Activated CD8-positive, alpha-beta memory T cell treated with anti-CD3 and anti-CD28 coated beads for 36 hours (primary cell): ENCODE results near the gene PSMD12. TPM values are rescaled to one million over a fixed set of nuclear protein-coding genes. Genes with fewer than 3 reads are reported as not detected.
"Not testable (repeated sequence)": the region's sequence is repeated elsewhere in the genome, so short reads cannot be mapped to it uniquely, and the experiment has no call there.

Experiments used
- CTCF ChIA-PET: fragments of 350-600 bp; sonication (Branson Sonifier 250); formaldehyde crosslinking; loops from one replicate; lab custom pipeline; 2021; ENCODE audit warnings: antibody characterized with exemption; lab: Charles Lee
- POLR2A ChIA-PET: fragments of 350-600 bp; sonication (Branson Sonifier 250); formaldehyde crosslinking; loops from one replicate; lab custom pipeline; 2021; ENCODE audit warnings: antibody characterized with exemption; lab: Charles Lee
- total RNA-seq, 2 experiments: library from RNA; stranded (reverse); gene quantifications; one replicate each; pipeline ENCODE4 v1.2.3, GENCODE V29; 2021

PSMD12 gene
- total RNA-seq, 2 experiments from 2014 or later, result 105 to 106 TPM

DNA sequence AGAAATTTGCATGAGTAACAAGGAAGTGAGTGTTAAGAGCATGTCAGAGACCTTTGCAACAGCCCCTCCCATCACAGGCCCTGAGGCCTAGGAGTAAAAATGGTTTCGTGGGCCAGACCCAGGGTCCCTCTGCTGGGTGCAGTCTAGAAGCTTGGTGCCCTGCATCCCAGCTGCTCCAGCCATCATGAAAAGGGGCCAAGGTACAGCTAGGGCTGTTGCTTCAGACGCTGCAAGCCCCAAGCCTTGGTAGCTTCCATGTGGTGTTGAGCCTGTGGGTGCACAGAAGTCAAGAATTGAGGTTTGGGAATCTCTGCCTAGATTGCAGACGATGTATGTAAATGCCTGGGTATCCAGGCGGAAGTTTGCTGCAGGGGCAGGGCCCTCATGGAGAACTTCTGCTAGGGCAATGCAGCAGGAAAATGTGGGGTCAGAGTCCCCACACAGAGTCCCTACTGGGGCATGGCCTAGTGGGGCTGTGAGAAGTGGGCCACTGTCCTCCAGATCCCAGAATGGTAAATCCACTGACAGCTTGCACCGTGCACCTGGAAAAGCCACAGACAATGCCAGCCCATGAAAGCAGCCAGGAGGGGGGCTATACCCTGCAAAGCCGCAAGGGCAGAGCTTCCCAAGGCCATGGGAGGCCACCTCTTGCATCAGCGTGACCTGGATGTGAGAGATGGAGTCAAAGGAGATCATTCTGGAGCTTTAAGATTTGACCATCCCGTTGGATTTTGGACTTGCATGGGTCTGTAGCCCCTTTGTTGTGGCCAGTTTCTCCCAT lies 34.8 kb downstream of the PSMD12 start:
- CTCF ChIA-PET, result interaction anchor here (0.6 kb wide), 1 partner anchor 41 kb away, joined by 3 read pairs; no protein-coding TSS in a partner anchor
- POLR2A ChIA-PET, result not testable (repeated sequence)

DNA sequence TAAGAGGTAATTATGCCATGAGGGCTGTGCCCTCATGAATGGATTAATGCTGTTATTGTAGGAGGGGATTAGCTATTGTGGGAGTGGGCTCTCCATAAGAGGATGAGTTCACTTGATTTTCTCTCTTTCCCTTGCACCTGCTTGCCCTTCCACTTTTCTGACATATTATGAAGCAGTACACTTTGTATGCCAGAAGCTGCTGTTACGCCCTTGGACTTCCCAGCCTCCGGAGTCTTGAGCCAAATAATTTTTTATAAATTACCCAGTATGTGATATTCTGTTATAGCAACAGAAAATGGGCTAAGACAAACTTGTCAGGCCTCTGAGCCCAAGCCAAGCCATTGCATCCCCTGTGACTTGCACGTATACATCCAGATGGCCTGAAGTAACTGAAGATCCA lies 38.4 kb downstream of the PSMD12 start:
- ChIA-PET POLR2A (no interaction called here), CTCF (no interaction called here)

DNA sequence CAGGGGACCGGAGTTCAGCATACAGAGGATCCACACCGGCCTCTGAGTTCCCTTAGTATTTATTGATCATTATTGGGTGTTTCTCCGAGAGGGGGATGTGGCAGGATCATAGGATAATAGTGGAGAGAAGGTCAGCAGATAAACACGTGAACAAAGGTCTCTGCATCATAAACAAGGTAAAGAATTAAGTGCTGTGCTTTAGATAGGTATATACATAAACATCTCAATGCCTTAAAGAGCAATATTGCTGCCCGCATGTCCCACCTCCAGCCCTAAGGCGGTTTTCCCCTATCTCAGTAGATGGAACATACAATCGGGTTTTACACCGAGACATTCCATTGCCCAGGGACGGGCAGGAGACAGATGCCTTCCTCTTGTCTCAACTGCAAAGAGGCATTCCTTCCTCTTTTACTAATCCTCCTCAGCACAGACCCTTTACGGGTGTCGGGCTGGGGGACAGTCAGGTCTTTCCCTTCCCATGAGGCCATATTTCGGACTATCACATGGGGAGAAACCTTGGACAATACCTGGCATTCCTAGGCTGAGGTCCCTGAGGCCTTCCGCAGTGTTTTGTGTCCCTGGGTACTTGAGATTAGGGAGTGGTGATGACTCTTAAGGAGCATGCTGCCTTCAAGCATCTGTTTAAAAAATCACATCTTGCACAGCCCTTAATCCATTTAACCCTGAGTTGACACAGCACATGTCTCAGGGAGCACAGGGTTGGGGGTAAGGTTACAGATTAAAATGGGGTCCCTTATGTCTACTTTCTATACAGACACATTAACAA lies 39.2 kb downstream of the PSMD12 start:
- CTCF ChIA-PET, result not testable (repeated sequence)

DNA sequence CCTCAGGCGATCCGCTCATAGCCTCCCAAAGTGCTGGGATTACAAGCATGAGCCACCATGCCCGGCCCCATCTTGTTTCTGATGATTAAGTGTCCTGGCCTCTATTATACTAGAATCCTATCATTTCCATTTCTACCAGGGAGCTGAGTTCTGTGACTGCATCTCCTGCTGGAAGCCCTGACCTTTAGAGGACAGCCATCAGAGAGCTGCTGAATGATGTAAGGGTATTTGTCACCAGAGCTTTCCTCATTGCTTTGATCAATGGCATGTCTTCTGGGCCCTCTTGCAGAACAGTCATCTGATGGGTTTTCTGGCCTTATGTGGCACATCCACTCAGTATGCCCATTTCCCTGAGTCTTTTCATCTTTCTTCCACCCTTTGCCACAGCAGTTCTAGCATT lies 39.9 kb downstream of the PSMD12 start:
- POLR2A ChIA-PET, result no interaction called here
- CTCF ChIA-PET, result no interaction called here

More for the DNA sequence above, 39.2 kb downstream of the PSMD12 start:
- POLR2A ChIA-PET, result not testable (repeated sequence)

DNA sequence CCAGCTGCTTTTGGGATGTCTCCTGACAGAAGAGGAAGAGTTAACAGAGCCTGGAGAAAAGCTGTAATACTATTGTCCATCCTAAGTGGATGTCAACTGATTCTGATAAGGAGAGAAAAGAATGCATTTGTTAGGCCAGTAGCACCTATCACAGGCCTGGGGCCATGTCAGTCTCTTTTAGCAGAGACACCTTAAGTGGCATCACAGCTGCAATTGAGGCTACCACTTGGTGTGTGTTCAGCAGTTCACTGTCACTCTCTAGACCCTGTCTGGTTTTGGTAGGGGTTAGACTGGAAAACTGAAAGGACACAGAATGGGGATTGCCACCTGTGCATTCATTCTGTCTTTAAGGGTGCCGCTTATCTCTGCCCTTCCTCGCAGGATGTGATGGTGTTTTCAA lies 42.0 kb downstream of the PSMD12 start:
- ChIA-PET POLR2A (no interaction called here), CTCF (interaction anchor here (0.7 kb wide), 1 partner anchor 1048 kb away, joined by 7 read pairs; no protein-coding TSS in a partner anchor)

DNA sequence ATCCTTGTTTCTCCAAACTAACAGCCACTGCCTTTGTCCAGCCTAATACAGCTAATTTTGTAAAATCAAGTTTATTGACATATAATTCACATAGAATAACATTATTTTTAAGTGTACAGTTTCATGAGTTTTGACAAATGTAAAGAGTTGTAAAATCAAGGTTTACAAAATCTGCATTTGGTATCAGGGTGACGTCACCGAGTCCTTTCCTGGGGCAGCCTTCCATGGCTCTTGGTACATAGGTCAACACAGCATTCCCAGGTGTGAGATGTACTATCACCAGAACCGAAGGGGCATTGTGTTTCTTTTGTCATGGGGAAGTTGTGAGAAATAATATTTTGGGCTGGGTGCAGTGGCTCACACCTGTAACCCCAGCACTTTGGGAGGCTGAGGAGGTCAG lies 42.9 kb downstream of the PSMD12 start:
- CTCF ChIA-PET, result no interaction called here
- POLR2A ChIA-PET, result no interaction called here

DNA sequence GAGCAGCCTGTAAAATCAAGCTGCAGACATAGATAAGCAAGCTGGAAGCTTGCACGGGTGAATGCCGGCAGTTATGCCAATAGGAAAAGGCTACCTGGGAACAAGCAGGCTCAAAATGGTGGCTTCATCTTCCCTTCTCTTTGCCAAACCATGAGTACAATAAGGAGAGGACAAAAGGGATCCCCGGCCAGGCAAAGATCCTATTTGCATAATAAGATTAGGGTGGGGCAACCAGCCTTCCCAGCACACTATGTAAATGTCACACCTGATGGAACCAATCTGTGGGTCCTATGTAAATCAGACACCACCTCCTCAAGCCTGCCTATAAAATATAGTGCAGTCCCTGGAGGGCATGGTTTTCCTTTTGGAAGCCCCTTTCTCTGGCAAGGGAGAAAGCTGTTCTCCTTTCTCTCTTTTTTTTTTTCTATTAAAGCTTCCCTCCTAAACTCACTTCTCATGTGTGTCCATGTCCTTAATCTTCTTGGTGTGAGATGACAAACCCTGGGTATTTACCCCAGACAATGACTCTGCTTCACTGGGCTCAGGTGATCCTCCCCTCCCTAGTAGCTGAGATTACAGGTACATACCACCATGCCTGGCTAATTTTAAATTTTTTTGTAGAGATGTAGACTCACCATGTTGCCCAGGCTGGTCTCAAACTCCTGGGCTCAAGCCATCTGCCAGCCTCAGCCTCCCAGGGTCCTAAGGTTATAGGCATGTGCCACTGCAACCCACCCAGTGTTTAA lies 44.2 kb downstream of the PSMD12 start:
- ChIA-PET POLR2A (no interaction called here), CTCF (no interaction called here)

DNA sequence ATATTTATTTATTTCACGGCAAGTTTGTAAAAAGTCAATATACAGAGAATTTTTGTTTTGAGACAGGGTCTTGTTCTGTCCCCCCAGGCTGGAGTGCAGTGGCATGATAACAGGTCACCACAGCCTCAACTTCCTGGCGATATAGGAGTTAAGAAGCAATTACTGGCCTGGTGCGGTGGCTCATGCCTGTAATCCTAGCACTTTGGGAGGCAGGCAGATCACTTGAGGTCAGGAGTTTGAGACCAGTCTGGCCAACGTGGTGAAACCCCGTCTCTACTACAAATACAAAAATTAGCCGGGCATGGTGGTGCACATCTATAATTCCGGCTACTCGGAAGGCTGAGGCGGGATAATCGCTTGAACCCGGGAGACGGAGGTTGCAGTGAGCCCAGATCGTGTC lies 44.9 kb downstream of the PSMD12 start:
- POLR2A ChIA-PET, CTCF ChIA-PET: not testable (repeated sequence)

DNA sequence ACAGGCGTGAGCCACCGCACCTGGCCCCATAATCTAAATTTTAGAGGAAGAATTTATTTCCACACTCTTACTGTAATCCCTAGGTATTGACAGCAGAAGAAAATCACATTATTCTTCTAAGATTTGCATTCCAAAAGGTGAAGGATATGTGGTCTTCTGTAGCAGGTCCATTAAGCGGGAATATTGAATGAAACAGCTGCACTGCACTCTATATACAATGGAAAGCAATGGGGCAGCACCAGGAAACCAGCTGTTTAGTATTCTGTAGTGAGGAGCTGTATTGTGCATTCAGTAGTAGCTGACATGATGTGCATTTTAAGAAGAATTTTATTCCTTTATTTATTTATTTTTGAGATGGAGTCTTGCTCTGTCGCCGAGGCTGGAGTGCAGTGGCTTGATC lies 49.6 kb downstream of the PSMD12 start:
- ChIA-PET POLR2A (no interaction called here), CTCF (interaction anchor here (0.8 kb wide), 1 partner anchor 577 kb away, joined by 3 read pairs; no protein-coding TSS in a partner anchor)

DNA sequence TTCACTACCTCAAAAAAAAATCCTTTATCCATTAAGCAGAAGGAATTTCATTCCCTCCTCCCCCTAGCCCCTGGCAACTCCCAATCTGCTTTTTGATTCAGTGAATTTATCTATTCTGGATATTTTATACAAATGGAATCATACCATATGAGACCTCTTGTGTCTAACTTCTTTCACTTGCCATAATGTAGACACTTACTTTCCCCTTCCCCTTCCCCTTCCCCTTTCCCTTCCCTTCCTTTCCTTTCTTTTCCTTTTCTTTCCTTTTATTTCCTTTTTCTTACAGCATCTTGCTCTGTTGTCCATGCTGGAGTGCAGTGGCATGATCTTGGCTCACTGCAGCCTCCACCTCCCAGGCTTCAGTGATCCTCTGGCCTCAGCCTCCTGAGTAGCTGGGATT lies 50.5 kb downstream of the PSMD12 start:
- ChIA-PET CTCF (no interaction called here), POLR2A (no interaction called here)

DNA sequence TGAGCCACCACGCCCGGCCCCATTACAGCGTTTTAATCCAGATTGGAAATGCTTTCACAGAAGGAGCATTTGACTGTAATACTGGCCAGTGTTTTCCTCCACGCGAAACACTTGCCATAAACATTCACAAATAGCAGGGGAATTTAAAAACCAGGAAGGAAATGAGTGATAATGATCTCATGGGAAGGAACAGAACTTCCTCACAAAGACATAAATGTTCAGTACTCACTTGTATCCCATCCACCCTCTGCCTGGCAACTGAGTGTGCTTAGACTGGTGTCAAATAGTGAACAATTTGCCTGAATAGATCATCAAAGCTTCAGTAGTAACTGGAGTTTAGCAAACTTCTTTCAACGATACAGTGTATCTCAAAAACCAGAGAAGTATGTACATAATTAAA lies 54.1 kb downstream of the PSMD12 start:
- ChIA-PET CTCF (no interaction called here), POLR2A (no interaction called here)

DNA sequence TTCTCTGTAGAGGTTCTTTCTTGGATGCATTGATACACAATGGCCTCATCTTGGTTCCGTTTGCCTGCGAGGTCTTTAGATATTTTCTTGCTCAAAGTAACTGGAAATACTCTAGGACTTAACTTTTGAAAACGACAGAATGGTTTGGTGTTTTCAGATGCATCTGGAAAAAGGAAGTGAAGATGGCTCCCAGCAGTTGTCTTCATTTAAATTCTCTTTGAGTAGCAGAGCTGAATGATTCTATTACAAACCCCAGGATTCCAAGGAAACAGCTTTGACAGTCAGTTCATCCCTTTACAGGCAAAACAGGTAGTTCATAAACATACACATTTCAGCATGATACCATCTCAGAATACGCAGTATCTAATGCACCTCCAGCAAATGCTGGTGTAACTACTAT lies 54.8 kb downstream of the PSMD12 start:
- ChIA-PET CTCF (no interaction called here), POLR2A (no interaction called here)

DNA sequence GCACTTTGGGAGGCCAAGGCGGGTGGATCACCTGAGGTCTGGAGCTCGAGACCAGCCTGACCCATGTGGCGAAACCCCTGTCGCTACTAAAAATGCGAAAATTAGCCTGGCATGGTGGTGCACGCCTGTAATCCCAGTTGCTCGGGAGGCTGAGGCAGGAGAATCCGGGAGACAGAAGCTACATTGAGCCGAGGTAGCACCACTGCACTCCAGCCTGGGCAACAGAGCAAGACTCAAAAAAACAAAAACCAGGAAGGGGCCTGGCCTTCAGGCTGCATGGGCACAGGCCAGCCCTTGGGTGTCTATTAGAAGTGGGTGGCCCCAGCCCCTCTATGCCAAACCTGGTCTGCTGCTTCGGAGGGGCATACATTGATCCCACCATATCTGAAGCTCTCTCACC lies 56.0 kb downstream of the PSMD12 start:
- POLR2A ChIA-PET, result no interaction called here

DNA sequence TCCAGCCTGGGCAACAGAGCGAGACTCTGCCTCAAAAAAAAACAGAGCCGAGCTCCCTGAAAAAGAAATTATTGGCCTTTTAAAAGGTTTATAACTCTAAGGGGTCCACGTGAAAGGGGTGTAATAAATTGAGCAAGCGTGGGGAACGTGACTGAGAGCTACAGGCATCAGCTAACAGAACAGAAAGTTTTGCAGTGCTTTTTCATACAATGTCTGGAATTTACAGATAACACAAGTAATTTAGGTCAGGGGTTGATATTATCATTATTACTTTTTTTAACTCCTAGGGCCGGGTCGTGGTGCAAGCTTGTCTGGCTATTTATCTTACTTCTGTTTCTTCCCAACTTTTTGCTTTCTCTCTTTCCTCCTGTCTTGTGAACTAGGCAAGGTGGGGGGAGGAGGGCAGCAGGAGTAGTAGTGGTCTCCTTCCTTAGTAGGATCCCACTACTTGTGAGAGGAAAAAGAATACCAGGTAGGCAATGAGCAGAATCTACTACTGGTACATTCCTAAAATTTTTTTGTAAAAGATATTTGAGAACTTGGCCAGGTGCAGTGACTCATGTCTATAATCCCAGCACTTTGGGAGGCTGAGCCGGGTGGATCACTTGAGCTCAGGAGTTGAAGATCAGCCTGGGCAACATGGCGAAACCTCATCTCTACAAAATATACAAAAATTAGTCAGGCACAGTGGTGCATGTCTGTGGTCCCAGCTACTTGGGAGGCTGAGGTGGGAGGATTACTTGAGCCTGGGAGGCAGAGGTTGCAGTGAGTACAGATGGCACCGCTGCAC lies 60.7 kb downstream of the PSMD12 start:
- CTCF ChIA-PET, POLR2A ChIA-PET: not testable (repeated sequence)

More for the DNA sequence above, 56.0 kb downstream of the PSMD12 start:
- CTCF ChIA-PET, result no interaction called here

DNA sequence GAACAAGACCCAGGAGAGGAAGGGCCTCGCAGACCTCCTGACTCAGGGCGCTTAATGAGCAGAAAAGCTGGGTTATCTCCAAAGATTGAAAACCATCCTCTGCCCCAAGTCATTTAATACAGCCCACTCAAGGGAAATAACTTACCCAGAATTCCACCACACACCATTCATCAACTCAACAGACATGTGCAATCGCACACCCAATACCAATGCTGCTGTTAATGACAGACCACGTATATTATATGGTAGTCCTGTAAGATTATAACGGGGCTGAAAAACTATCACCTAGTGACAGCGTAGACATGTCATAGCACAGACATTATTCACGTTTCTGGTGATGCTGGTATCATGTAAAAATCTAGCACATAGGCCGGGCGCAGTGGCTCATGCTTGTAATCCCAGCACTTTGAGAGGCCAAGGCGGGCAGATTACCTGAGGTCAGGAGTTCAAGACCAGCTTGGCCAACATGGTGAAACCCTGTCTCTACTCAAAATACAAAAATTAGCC lies 68.9 kb downstream of the PSMD12 start:
- ChIA-PET POLR2A (interaction anchor here (0.7 kb wide), 1 partner anchor 420 kb away, joined by 8 read pairs; no protein-coding TSS in a partner anchor), CTCF (interaction anchor here (0.6 to 1.1 kb wide), 3 partner anchors 36 to 89 kb away, joined by 3 to 6 read pairs (median 3); no protein-coding TSS in a partner anchor)

DNA sequence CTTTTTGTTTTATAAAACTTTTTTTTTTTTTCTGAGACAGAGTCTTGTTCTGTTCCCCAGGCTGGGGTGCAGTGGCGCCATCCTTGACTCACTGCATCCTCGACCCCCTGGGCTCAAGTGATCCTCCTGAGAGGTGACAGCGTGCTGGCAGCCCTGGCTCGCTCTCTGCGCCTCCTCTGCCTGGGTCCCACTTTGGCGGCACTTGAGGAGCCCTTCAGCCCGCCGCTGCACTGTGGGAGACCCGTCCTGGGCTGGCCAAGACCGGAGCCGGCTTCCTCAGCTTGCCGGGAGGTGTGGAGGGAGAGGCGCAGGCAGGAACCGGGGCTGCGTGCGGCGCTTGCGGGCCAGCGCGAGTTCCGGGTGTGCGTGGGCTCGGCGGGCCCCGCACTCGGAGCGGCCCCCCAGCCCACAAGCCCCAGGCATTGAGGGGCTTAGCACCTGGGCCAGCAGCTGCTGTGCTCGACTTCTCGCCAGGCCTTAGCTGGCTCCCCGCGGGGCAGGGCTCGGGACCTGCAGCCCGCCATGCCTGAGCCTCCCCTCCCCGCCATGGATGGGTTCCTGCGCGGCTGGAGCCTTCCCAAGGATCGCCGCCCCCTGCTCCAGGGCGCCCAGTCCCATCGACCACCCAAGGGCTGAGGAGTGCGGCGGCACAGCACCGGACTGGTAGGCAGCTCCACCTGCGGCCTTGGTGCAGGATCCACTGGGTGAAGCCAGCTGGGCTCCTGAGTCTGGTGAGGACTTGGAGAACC lies 71.8 kb downstream of the PSMD12 start:
- ChIA-PET CTCF (interaction anchor here (0.6 to 1.1 kb wide), 2 partner anchors 74 to 779 kb away, joined by 3 read pairs; no protein-coding TSS in a partner anchor), POLR2A (no interaction called here)

DNA sequence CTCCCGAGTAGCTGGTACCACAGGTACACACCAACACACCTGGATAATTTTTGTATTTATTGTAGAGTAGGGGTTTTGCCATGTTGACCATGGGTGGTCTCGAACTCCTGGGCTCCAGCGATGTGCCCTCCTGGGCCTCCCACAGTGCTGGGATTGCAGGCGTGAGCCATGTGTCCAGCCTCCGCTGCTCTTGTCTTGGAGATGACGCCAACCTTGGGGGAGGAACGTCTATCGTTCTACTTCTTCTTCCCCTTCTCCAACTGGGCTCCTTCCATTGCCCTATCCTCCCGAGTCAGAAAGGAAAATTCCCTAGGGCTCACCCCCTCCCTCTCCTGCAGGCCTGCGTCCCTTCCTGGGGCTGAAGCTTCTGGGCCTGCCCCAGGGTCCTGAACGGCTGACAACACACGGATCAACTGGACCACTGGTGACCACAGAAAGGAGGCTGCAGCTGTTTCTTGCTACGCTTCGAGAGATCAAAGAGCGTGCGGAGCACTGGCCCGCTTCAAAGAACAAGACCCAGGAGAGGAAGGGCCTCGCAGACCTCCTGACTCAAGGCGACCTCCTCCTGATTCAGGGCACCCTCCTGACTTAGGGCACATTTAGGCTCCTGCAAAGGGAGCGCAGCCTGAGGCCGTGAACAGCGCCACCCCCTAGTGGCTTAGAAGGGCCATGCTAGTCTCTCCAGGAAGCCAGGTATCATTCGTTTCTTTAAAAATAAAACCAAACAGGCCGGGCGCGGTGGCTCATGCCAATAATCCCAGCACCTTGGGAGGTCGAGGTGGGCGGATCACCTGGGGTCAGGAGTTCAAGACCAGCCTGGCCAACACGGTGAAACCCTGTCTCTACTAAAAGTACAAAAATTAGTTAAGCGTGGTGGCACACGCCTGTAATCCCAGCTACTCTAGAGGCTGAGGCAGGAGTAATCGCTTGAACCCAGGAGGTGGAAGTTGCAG lies 72.8 kb downstream of the PSMD12 start:
- CTCF ChIA-PET, result interaction anchor here (0.6 to 1.5 kb wide), 4 partner anchors 72 to 780 kb away, joined by 3 to 6 read pairs (median 3); no protein-coding TSS in a partner anchor
- POLR2A ChIA-PET, result no interaction called here
